ENCODE data around the gene PPAT.

DNA sequence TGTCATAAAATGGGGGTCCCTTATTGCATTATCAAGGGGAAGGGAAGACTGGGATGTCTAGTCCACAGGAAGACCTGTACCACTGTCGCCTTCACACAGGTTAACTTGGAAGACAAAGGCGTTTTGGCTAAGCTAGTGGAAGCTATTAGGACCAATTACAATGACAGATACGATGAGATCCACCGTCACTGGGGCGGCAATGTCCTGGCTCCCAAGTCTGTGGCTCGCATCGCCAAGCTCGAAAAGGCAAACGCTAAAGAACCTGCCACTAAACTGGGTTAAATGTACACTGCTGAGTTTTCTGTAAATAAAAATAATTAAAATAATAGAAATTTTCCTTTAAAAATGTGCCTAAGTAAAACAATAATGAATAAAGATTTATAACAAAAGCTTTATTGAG lies 78.8 kb downstream of the PPAT start:
- TF ChIP-seq, protein P1, sequence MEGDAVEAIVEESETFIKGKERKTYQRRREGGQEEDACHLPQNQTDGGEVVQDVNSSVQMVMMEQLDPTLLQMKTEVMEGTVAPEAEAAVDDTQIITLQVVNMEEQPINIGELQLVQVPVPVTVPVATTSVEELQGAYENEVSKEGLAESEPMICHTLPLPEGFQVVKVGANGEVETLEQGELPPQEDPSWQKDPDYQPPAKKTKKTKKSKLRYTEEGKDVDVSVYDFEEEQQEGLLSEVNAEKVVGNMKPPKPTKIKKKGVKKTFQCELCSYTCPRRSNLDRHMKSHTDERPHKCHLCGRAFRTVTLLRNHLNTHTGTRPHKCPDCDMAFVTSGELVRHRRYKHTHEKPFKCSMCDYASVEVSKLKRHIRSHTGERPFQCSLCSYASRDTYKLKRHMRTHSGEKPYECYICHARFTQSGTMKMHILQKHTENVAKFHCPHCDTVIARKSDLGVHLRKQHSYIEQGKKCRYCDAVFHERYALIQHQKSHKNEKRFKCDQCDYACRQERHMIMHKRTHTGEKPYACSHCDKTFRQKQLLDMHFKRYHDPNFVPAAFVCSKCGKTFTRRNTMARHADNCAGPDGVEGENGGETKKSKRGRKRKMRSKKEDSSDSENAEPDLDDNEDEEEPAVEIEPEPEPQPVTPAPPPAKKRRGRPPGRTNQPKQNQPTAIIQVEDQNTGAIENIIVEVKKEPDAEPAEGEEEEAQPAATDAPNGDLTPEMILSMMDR (IDR thresholded peaks at IDR 0.05; ENCODE audit: insufficient read depth, low read depth, low read length): no peak
- no peak for TF ChIP-seq EZH2 (IDR thresholded peaks at IDR 0.05; ENCODE audit: insufficient read depth, low read length)

Data from astrocyte (in vitro differentiated cells and primary cell).